ENCODE data around the gene ANAPC15.
A peak's percentile ranks its signal among the peaks of the same experiment; 100 is the strongest.

ANAPC15 gene

GRCh38 chr11:72125956-72126355 is 13.5 kb upstream of the ANAPC15 start:
- DNase-seq (ENCODE audit: low read depth in 2 of 2): no peak

GRCh38 chr11:72124046-72124445 is 11.6 kb upstream of the ANAPC15 start:
- DNase-seq (ENCODE audit: low read depth in 2 of 2): no peak

DNA sequence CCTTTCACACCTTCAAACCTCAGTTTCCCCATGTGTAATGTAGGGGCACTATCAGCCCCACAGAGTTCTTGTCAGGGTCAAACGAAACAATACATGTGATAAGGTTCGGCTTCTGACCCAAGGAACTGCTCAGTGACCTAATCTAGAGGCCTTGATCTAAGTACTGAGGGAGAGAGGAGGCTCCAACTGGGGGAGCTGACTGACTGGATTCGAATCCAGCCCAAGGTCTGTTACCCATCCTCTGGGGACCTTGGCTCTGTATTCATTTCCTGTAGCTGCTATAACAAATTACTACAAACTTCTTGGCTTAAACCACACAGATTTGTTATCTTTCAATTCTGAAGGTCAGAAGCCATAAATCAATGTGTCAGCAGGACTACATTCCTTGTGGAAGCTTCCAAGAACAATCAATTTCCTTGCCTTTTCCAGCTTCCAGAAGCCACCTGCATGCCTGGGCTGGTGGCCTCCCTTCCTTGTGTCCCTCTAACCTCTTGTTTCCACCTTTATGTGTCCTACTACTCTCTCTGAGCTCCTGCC is 10.7 kb upstream of the ANAPC15 start:
- DNase-seq (ENCODE audit: low read depth in 2 of 2): no peak

DNA sequence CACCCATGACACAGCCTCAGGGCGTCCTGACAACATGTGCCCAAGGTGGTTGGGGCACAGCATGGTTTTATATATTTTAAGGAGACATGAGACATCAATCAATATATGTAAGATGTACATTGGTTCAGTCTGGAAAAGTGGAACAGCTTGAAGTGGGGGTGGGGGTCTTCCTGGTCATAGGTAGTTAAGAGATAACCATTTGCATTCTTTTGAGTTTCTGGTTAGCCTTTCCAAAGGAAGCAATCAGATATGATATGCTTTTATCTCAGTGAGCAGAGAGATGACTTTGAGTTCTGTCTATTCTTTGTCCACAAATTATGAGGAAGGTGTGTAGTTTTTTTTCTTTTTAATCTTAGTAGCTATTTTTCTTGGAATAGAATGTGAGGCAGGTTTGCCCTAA is 10.1 kb upstream of the ANAPC15 start:
- no peak for DNase-seq (ENCODE audit: low read depth in 2 of 2)

GRCh38 chr11:72120930-72121329 is 8.4 kb upstream of the ANAPC15 start:
- no peak for DNase-seq (ENCODE audit: low read depth in 2 of 2)

- no peak for DNase-seq (ENCODE audit: low read depth in 2 of 2)
Measured at GRCh38 chr11:72119198-72119597, 6.7 kb upstream of the ANAPC15 start.

- DNase-seq (ENCODE audit: low read depth in 2 of 2): no peak
Measured at GRCh38 chr11:72116019-72116755, 3.7 kb upstream of the ANAPC15 start.

GRCh38 chr11:72114570-72114969 is 2.1 kb upstream of the ANAPC15 start:
- no peak for DNase-seq (ENCODE audit: low read depth in 2 of 2)

GRCh38 chr11:72112978-72113808 is 698 bp upstream of the ANAPC15 start:
- DNase-seq (ENCODE audit: low read depth in 2 of 2): no peak

GRCh38 chr11:72111300-72112142 is 974 bp downstream of the ANAPC15 start:
- no peak for DNase-seq (ENCODE audit: low read depth in 2 of 2)

DNA sequence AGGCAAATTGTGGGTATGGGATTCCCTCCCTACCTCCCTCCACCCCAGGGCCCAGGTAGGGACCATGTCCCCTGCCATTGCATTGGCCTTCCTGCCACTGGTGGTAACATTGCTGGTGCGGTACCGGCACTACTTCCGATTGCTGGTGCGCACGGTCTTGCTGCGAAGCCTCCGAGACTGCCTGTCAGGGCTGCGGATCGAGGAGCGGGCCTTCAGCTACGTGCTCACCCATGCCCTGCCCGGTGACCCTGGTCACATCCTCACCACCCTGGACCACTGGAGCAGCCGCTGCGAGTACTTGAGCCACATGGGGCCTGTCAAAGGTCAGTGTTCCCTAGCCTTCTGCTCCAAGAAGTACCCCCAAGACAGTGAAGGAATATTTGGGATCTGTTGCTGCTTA is 6.6 kb downstream of the ANAPC15 start, which contains the start of gene TOMT:
TOMT (plus strand) TSS at position 37 of the 400 bp plus-strand sequence; CDS start at position 65, 28 bp downstream.
- no peak for DNase-seq (ENCODE audit: low read depth in 2 of 2)

- DNase-seq (ENCODE audit: low read depth in 2 of 2): no peak
Measured at GRCh38 chr11:72103754-72104167, 8.7 kb downstream of the ANAPC15 start.

- DNase-seq (ENCODE audit: low read depth in 2 of 2): peak; percentile 94 to 97
Measured at GRCh38 chr11:72102946-72103753, 9.3 kb downstream of the ANAPC15 start, which contains the start of gene LAMTOR1. Gene LAMTOR1 (minus strand): TSS chr11:72103297. CDS start chr11:72103224, 73 bp downstream.

GRCh38 chr11:72102631-72102945 is 9.9 kb downstream of the ANAPC15 start:
- DNase-seq (ENCODE audit: low read depth in 2 of 2): no peak

GRCh38 chr11:72102162-72102561 is 10.3 kb downstream of the ANAPC15 start:
- no peak for DNase-seq (ENCODE audit: low read depth in 2 of 2)

GRCh38 chr11:72100462-72100861 is 12.0 kb downstream of the ANAPC15 start:
- no peak for DNase-seq (ENCODE audit: low read depth in 2 of 2)

DNA sequence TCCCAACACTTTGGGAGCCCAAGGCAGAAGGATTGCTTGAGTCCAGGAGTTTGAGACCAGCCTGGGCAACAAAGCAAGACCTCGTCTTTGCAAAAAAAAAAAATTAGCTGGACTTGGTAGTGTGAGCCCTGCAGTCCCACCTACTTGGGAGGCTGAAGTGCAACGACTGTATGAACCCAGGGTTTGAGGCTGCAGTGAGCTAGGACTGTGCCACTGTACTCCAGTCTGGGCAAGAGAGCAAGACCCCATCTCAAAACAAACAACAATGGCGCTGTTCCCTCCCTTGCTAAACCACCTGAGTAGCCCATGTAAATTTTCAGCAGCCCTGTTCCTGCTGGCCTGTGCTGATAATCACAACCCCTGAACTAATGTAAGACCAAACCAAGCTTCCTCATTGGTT is 12.5 kb downstream of the ANAPC15 start:
- no peak for DNase-seq (ENCODE audit: low read depth in 2 of 2)

GRCh38 chr11:72098741-72099140 is 13.8 kb downstream of the ANAPC15 start:
- no peak for DNase-seq (ENCODE audit: low read depth in 2 of 2)

DNA sequence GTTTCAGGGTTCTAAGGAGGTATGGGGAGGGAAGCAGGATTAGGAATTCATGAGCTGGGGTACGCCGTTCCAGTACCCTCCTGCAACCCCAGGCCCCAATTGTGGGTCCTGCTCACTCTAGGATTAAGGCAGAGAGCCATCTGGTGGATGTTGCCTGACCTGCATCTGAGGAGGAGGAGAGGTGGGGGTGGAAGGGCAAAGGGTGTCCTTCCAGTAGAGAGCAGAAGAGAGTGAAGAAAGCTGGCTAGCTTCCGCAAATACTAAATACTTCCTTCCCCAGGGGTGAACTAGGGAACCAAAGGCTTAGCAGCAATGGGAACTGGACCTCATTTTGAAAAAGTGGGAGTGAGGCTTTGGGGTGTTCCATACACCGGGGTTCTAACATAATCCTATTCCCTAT is 21.2 kb downstream of the ANAPC15 start:
- peak; percentile 43 to 55 for DNase-seq (ENCODE audit: low read depth in 2 of 2)

DNA sequence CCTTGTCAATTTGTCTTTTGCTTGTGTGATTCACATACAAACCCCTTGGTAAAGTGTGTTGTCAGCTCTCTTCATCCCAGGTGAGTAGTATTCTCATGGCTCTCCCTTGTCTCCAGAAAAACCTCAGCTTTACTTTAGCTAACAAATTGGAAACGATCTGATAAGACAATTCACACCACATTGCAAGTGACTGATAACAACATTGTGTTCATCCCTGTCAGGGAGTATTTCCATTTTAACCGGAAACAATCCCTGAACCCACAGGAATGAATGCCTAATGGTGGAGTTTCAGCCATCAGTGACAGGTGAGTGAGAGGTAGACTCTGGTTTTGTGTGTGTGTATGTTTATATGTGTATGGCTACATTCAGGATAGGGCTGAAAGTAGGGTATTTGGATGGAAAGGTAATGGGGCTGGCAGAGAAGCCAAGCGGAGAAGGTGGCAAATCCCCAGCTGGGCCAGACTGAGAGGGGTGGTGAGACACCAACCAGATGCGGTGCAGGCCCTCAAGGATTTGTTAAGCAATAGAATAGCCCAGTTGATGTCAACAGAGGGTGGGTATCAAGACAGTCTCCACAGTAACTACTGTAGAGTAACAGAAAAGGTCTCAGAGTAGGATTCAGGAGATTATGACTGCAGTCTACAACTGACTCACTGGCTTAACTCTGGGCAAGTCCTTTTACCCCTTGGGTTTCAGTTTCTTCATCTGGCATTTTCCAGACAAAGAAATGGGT is 24.3 kb downstream of the ANAPC15 start:
- DNase-seq (ENCODE audit: low read depth in 2 of 2): no peak
